H9 (cell line): ENCODE data around the gene PTP4A1. TPM values are rescaled to one million over a fixed set of nuclear protein-coding genes. Genes with fewer than 3 reads are reported as not detected.

Experiments
- DNase-seq: peaks from one replicate; pipeline ENCODE4 v3.0.0-alpha.2; 2017
- H2AFZ ChIP-seq: one replicate; pipeline ENCODE4 v1.6.1; 2013; ENCODE audit warnings: mild to moderate bottlenecking, low read length, control low read depth, moderate library complexity
- H2AK5ac ChIP-seq: 2 replicates; pipeline ENCODE4 v1.6.1; 2013; ENCODE audit warnings: low read length, control low read depth, mixed read lengths; ENCODE audit not compliant: insufficient read length
- H2BK120ac ChIP-seq: one replicate; pipeline ENCODE4 v1.6.1; 2013; ENCODE audit warnings: low read depth, mild to moderate bottlenecking, low read length, control low read depth, inconsistent platforms; ENCODE audit not compliant: poor library complexity, severe bottlenecking
- H2BK12ac ChIP-seq: 2 replicates; pipeline ENCODE4 v1.6.1; 2013; ENCODE audit warnings: low read length, control low read depth, mixed read lengths, low read depth; ENCODE audit not compliant: insufficient read length
- H2BK15ac ChIP-seq: 2 replicates; pipeline ENCODE4 v1.6.1; 2013; ENCODE audit warnings: low read depth, low read length, control low read depth
- H2BK20ac ChIP-seq: one replicate; pipeline ENCODE4 v1.6.1; 2013; ENCODE audit warnings: low read depth, mild to moderate bottlenecking, low read length, control low read depth, inconsistent platforms; ENCODE audit not compliant: poor library complexity, severe bottlenecking
- H2BK5ac ChIP-seq: 2 replicates; pipeline ENCODE4 v1.6.1; 2013; ENCODE audit warnings: low read length, control low read depth, mixed read lengths; ENCODE audit not compliant: insufficient read length
- H3K14ac ChIP-seq: 2 replicates; pipeline ENCODE4 v1.6.1; 2013; ENCODE audit warnings: low read length, control low read depth; ENCODE audit not compliant: insufficient read depth
- H3K18ac ChIP-seq: 2 replicates; pipeline ENCODE4 v1.6.1; 2013; ENCODE audit warnings: low read depth, mild to moderate bottlenecking, mixed read lengths, low read length, control low read depth; ENCODE audit not compliant: insufficient read length
- H3K23ac ChIP-seq: 2 replicates; pipeline ENCODE4 v1.6.1; 2013; ENCODE audit warnings: low read length, control low read depth, mixed read lengths, low read depth; ENCODE audit not compliant: insufficient read length
- H3K23me2 ChIP-seq: 2 replicates; pipeline ENCODE4 v1.6.1; 2013; ENCODE audit warnings: low read depth, mild to moderate bottlenecking, mixed read lengths, low read length, control low read depth; ENCODE audit not compliant: insufficient read length, poor library complexity, severe bottlenecking
- H3K27ac ChIP-seq: 2 replicates; pipeline ENCODE4 v1.5.1; 2013; ENCODE audit warnings: low read length, control low read depth, mixed read lengths, low read depth; ENCODE audit not compliant: insufficient read length
- H3K27me3 ChIP-seq: 2 replicates; pipeline ENCODE4 v1.6.1; 2013; ENCODE audit warnings: low read length, control low read depth, inconsistent platforms; ENCODE audit not compliant: insufficient read depth
- H3K4ac ChIP-seq: 2 replicates; pipeline ENCODE4 v1.6.1; 2013; ENCODE audit warnings: low read depth, mild to moderate bottlenecking, control low read depth, inconsistent platforms, low read length, moderate library complexity
- H3K4me1 ChIP-seq: 2 replicates; pipeline ENCODE4 v1.6.1; 2013; ENCODE audit warnings: low read length, control low read depth, inconsistent platforms; ENCODE audit not compliant: insufficient read depth
- H3K4me2 ChIP-seq: 2 replicates; pipeline ENCODE4 v1.6.1; 2013; ENCODE audit warnings: low read length, control low read depth, mixed read lengths; ENCODE audit not compliant: insufficient read length, insufficient read depth
- H3K56ac ChIP-seq: 2 replicates; pipeline ENCODE4 v1.6.1; 2013; ENCODE audit warnings: low read depth, mild to moderate bottlenecking, mixed read lengths, low read length, control low read depth; ENCODE audit not compliant: insufficient read length
- H3K79me1 ChIP-seq: 2 replicates; pipeline ENCODE4 v1.6.1; 2013; ENCODE audit warnings: low read depth, mild to moderate bottlenecking, moderate library complexity, low read length, control low read depth, inconsistent platforms; ENCODE audit not compliant: insufficient read depth, poor library complexity, severe bottlenecking
- H3K79me2 ChIP-seq: 2 replicates; pipeline ENCODE4 v1.6.1; 2013; ENCODE audit warnings: low read length, control low read depth, inconsistent platforms; ENCODE audit not compliant: insufficient read depth
- H3K9ac ChIP-seq: 2 replicates; pipeline ENCODE4 v1.6.1; 2013; ENCODE audit warnings: low read length, control low read depth, mixed read lengths; ENCODE audit not compliant: insufficient read length; ENCODE audit errors: extremely low read depth
- H3K9me3 ChIP-seq: one replicate; pipeline ENCODE4 v1.6.1; 2013; ENCODE audit warnings: low read depth, low read length, inconsistent platforms; ENCODE audit not compliant: control insufficient read depth
- H3T11ph ChIP-seq: one replicate; pipeline ENCODE4 v1.6.1; 2013; ENCODE audit warnings: mild to moderate bottlenecking, low read length, control low read depth, inconsistent platforms
- H4K20me1 ChIP-seq: one replicate; pipeline ENCODE4 v1.6.1; 2013; ENCODE audit not compliant: control insufficient read depth, insufficient read length, insufficient read depth
- H4K5ac ChIP-seq: 2 replicates; pipeline ENCODE4 v1.6.1; 2013; ENCODE audit warnings: low read depth, mild to moderate bottlenecking, mixed read lengths, low read length, control low read depth; ENCODE audit not compliant: insufficient read length
- H4K8ac ChIP-seq: replicated peaks from 2 replicates; pipeline ENCODE4 v1.6.1; 2013; ENCODE audit warnings: low read length, control low read depth, mixed read lengths, low read depth; ENCODE audit not compliant: insufficient read length
- H4K91ac ChIP-seq: 2 replicates; pipeline ENCODE4 v1.6.1; 2013; ENCODE audit warnings: low read depth, mild to moderate bottlenecking, moderate library complexity, mixed read lengths, low read length, control low read depth; ENCODE audit not compliant: insufficient read length
- H3K27ac Mint-ChIP-seq, 3 experiments: 2 replicates in 2 of 3; 3 replicates in 1 of 3; pipeline ENCODE4 v1.8.0; 2020 to 2021; ENCODE audit warnings: mixed read lengths in 3 of 3, mild to moderate bottlenecking in 1 of 3, moderate library complexity in 1 of 3
- H3K27me3 Mint-ChIP-seq: 2 replicates; pipeline ENCODE4 v1.8.0; 2021; ENCODE audit warnings: low read depth, mild to moderate bottlenecking, moderate library complexity, mixed read lengths
- H3K36me3 Mint-ChIP-seq, 3 experiments: 2 replicates in 2 of 3; 3 replicates in 1 of 3; pipeline ENCODE4 v1.8.0; 2020 to 2021; ENCODE audit warnings: low read depth in 3 of 3, mixed read lengths in 3 of 3; ENCODE audit not compliant: insufficient read depth in 1 of 3
- H3K4me1 Mint-ChIP-seq, 2 experiments: 2 replicates each; pipeline ENCODE4 v1.8.0; 2020; ENCODE audit warnings: mixed read lengths in 2 of 2
- H3K4me3 Mint-ChIP-seq, 2 experiments: 2 replicates in 1 of 2; 3 replicates in 1 of 2; pipeline ENCODE4 v1.8.0; 2020 to 2021; ENCODE audit warnings: mild to moderate bottlenecking in 2 of 2, mixed read lengths in 2 of 2, moderate library complexity in 1 of 2
- H3K9me3 Mint-ChIP-seq, 2 experiments: 2 replicates in 1 of 2; 3 replicates in 1 of 2; pipeline ENCODE4 v1.8.0; 2020; ENCODE audit warnings: mild to moderate bottlenecking in 2 of 2, mixed read lengths in 2 of 2, moderate library complexity in 1 of 2
- CTCF ChIP-seq: fragments of 200-600 bp; sonication (generic); conservative IDR thresholded peaks from 3 replicates; pipeline ENCODE4 v1.8.0; 2021; ENCODE audit warnings: antibody characterized with exemption, mild to moderate bottlenecking
- WGBS: extraction: QIAGEN DNeasy Blood & Tissue Kit; methylation state at CpG from one replicate; pipeline ENCODE4 v1.1.7; 2013; ENCODE audit warnings: missing lambda C conversion rate, low lambda C conversion rate, mixed read lengths; ENCODE audit not compliant: insufficient read length; ENCODE audit errors: extremely low coverage; 5-methylcytosine and 5-hydroxymethylcytosine counted together
- total RNA-seq: library from RNA; stranded (reverse); gene quantifications from 2 replicates; pipeline ENCODE4 v1.2.1, GENCODE V29; 2021

PTP4A1 gene
- total RNA-seq, 1 experiment from 2014 or later: 85.9 TPM

GRCh38 chr6:63533026-63533425 lies 39.3 kb upstream of the PTP4A1 start:
- Histone ChIP-seq H2BK20ac (no peak overlapping the region), H3K18ac (no peak overlapping the region), H4K8ac (no peak overlapping the region), H3K27me3 (no peaks in the 10 kb centered on the region), H3K27ac (no peak overlapping the region), H4K5ac (no peak overlapping the region), H3K9me3 (no peaks in the 10 kb centered on the region), H2BK15ac (no peak overlapping the region), H3K14ac (no peak overlapping the region), H3K4me1 (no peaks in the 10 kb centered on the region), H3T11ph (no peak overlapping the region), H3K23ac (no peak overlapping the region), H2BK120ac (no peak overlapping the region), H3K4ac (no peak overlapping the region), H3K4me2 (no peak overlapping the region), H2BK5ac (no peak overlapping the region), H3K9ac (no peak overlapping the region), H2BK12ac (no peak overlapping the region), H2AFZ (no peak overlapping the region), H3K23me2 (no peaks in the 10 kb centered on the region), H4K20me1 (no peaks in the 10 kb centered on the region), H3K79me1 (no peaks in the 10 kb centered on the region), H3K79me2 (no peaks in the 10 kb centered on the region), H3K56ac (no peak overlapping the region), H4K91ac (no peak overlapping the region), H2AK5ac (no peak overlapping the region)
- H3K27ac Mint-ChIP-seq: no peak overlapping the region
- no peak for TF ChIP-seq CTCF
- H3K4me3 Mint-ChIP-seq: no peak overlapping the region
- no CpG with 5 or more reads among the region's 3 CpGs for WGBS
- H3K9me3 Mint-ChIP-seq: no peaks in the 10 kb centered on the region
- H3K27me3 Mint-ChIP-seq: peaks cover 8% of the 10 kb centered on the region
- H3K36me3 Mint-ChIP-seq: no peaks in the 10 kb centered on the region
- H3K4me1 Mint-ChIP-seq: no peaks in the 10 kb centered on the region
- no peak for DNase-seq
